Measurements from ENCODE around the gene AAK1. TPM values are rescaled to one million over a fixed set of nuclear protein-coding genes. Genes with fewer than 3 reads are reported as not detected.
A peak's percentile ranks its signal among the peaks of the same experiment; 100 is the strongest.

Gene AAK1
- polyA plus RNA-seq, 1 of the 3 experiments (the other 2 are of a cell fraction) = 13.4 TPM

DNA sequence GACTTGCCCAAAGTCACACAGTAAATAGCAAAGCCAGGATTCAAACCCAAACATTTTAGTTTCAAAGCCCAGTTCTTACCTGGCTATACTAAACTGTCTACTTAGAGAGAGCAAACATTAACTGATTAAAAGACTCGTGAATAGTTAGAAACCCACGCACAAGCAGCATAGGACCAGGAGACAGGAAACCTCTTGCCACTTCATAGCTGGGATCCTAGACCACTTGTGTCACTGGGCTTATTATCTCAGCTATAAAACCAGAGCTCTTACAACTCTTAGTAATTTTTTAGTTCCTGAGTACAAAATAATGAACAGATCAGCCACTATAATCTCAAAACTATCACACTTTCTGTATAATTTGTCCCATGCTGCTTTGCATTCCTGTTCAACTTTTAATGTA lies 2.4 kb upstream of the AAK1 start:
- Histone ChIP-seq H3K4me2 (peak overlapping the region; percentile 93; the same call in 1 of the 2 replicates), H3K27me3 (ENCODE audit: insufficient read depth) (no peaks in the 10 kb centered on the region), H3K9me3 (no peaks in the 10 kb centered on the region), H3K36me3 (replicated peaks in 1 of 2; ENCODE audit: control insufficient read depth in 1 of 2, insufficient read depth in 2 of 2, low read length in 1 of 2) (no peaks in the 10 kb centered on the region), H4K20me1 (ENCODE audit: insufficient read depth) (peaks cover 15% of the 10 kb centered on the region), H3K4me3 (ENCODE audit: low read depth in 2 of 2, low read length in 1 of 2) (no peak overlapping the region), H3K9me2 (no peaks in the 10 kb centered on the region), H3F3A (replicated peaks; ENCODE audit: insufficient read depth) (peaks cover 21% of the 10 kb centered on the region), H3K27ac (ENCODE audit: low read depth in 2 of 2, low read length in 1 of 2) (no peak overlapping the region), H2AFZ (ENCODE audit: low read depth) (no peak overlapping the region), H3K4me1 (ENCODE audit: control insufficient read depth in 1 of 2, insufficient read depth in 2 of 2, low read depth in 1 of 2, low read length in 1 of 2) (peaks cover 0 to 15% of the 10 kb centered on the region in 2 experiments; a peak in 2 of 4 replicates), H3K79me2 (ENCODE audit: insufficient read depth) (peaks cover 34% of the 10 kb centered on the region), H3K9ac (no peak overlapping the region; the same call in 1 of the 2 replicates)
- 96% methylated on average over 2 of the region's 2 CpGs for WGBS (ENCODE audit: low lambda C conversion rate)
- no peak for DNase-seq
- POLR2A ChIA-PET = interaction anchor here (0.5 to 0.6 kb wide), 2 partner anchors 11 to 195 kb away, joined by 3 read pairs; no protein-coding TSS in a partner anchor
- CTCF ChIA-PET = interaction anchor here (1.0 to 2.5 kb wide), 3 partner anchors 79 to 171 kb away, joined by 3 to 13 read pairs (median 4); no protein-coding TSS in a partner anchor
- TF ChIP-seq CHD2 (IDR thresholded peaks at IDR 0.05; ENCODE audit: low read length, partially characterized antibody) (no peak), FOXM1 (IDR thresholded peaks at IDR 0.05; ENCODE audit: low read depth) (no peak), EP300 (IDR thresholded peaks at IDR 0.05; ENCODE audit: borderline replicate concordance in 1 of 2, low read depth in 1 of 2, low read length in 1 of 2) (no peak)
- TF ChIP-seq, protein P1, sequence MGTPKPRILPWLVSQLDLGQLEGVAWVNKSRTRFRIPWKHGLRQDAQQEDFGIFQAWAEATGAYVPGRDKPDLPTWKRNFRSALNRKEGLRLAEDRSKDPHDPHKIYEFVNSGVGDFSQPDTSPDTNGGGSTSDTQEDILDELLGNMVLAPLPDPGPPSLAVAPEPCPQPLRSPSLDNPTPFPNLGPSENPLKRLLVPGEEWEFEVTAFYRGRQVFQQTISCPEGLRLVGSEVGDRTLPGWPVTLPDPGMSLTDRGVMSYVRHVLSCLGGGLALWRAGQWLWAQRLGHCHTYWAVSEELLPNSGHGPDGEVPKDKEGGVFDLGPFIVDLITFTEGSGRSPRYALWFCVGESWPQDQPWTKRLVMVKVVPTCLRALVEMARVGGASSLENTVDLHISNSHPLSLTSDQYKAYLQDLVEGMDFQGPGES (IDR thresholded peaks at IDR 0.05; ENCODE audit: low read depth, low read length) = no peak
- TF ChIP-seq, protein P2, sequence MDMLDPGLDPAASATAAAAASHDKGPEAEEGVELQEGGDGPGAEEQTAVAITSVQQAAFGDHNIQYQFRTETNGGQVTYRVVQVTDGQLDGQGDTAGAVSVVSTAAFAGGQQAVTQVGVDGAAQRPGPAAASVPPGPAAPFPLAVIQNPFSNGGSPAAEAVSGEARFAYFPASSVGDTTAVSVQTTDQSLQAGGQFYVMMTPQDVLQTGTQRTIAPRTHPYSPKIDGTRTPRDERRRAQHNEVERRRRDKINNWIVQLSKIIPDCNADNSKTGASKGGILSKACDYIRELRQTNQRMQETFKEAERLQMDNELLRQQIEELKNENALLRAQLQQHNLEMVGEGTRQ (IDR thresholded peaks at IDR 0.05; ENCODE audit: borderline replicate concordance, low read depth, low read length) = no peak

DNA sequence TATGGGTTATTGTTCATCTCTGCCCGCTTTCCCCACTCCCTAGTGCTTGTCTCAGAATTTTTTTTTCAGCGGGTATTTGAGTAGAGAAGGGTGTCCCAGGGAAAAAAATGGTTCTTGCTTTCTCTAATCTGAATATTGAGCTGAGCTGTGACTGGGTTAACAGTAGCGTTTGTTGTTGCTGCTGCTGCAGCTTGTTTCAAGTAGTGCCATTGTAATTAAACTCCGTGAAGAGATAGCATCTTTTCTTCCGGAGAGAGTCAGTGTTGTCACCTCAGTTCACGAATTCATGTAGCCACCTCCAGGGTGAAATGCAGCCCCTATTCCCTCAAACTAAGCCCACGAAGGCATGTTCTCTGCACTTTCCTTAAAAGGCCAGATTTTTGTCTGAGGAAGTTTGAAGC lies 1.5 kb upstream of the AAK1 start:
- Histone ChIP-seq H3K79me2 (ENCODE audit: insufficient read depth) (peaks cover 42% of the 10 kb centered on the region), H3K27ac (ENCODE audit: low read depth in 2 of 2, low read length in 1 of 2) (peak overlapping the region; percentile 98 to 100; a peak in 3 of 4 replicates), H3F3A (replicated peaks; ENCODE audit: insufficient read depth) (peaks cover 21% of the 10 kb centered on the region), H3K4me3 (ENCODE audit: low read depth in 2 of 2, low read length in 1 of 2) (peak overlapping the region; percentile 84 to 93), H3K4me1 (ENCODE audit: control insufficient read depth in 1 of 2, insufficient read depth in 2 of 2, low read depth in 1 of 2, low read length in 1 of 2) (peaks cover 0 to 22% of the 10 kb centered on the region in 2 experiments; a peak in 2 of 4 replicates), H3K9me2 (no peaks in the 10 kb centered on the region), H2AFZ (ENCODE audit: low read depth) (peak overlapping the region; percentile 94), H3K27me3 (ENCODE audit: insufficient read depth) (no peaks in the 10 kb centered on the region), H3K9me3 (no peaks in the 10 kb centered on the region), H3K9ac (peak overlapping the region; percentile 96), H3K4me2 (peak overlapping the region; percentile 93), H4K20me1 (ENCODE audit: insufficient read depth) (peaks cover 24% of the 10 kb centered on the region), H3K36me3 (replicated peaks in 1 of 2; ENCODE audit: control insufficient read depth in 1 of 2, insufficient read depth in 2 of 2, low read length in 1 of 2) (peaks cover 0 to 3% of the 10 kb centered on the region in 2 experiments)
- TF ChIP-seq, protein P3, sequence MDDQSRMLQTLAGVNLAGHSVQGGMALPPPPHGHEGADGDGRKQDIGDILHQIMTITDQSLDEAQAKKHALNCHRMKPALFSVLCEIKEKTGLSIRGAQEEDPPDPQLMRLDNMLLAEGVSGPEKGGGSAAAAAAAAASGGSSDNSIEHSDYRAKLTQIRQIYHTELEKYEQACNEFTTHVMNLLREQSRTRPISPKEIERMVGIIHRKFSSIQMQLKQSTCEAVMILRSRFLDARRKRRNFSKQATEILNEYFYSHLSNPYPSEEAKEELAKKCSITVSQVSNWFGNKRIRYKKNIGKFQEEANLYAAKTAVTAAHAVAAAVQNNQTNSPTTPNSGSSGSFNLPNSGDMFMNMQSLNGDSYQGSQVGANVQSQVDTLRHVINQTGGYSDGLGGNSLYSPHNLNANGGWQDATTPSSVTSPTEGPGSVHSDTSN (IDR thresholded peaks at IDR 0.05) = no peak
- peak; percentile 24; the same call in 1 of the 2 replicates for TF ChIP-seq GATA2 (CRISPR knock-in tag; IDR thresholded peaks at IDR 0.05)
- ChIA-PET CTCF (interaction anchor here (0.8 to 2.5 kb wide), 4 partner anchors 76 to 172 kb away, joined by 3 to 13 read pairs (median 6); no protein-coding TSS in a partner anchor), POLR2A (no interaction called here)
- WGBS (ENCODE audit: low lambda C conversion rate) = 15% methylated on average over 7 of the region's 7 CpGs
- no peak for DNase-seq
